ENCODE results near the gene GGA1. TPM values are rescaled to one million over a fixed set of nuclear protein-coding genes. Genes with fewer than 3 reads are reported as not detected.

Gene GGA1
- total RNA-seq, 4 donors from 2014 or later, result 30.3 to 44.7 (median 40.9) TPM

DNA sequence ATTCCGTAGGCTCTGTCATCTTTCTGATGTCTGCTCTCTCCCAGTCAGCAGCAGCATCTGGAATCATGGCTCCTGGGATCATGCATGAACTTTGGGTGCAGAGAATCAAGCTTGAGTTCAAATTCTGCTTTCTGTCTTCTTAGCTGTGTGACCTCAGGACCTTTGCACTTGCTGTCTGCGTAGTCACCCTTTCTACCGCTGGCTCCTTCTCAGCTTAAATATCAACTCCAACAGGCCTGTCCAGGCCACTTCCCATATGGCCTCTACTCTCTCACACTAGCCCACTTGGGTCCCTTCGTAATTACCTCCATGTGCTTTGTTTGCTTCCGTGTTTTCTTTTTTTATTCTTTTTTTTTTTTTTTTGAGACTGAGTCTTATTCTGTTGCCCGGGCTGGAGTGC, 4.6 kb upstream of the GGA1 start:
- Histone ChIP-seq H3K9me3 (no peaks in the 10 kb centered on the region), H3K4me3 (no peak overlapping the region), H3K4me1 (peaks cover 3 to 19% (median 15%) of the 10 kb centered on the region in 4 donors), H3K36me3 (no peaks in the 10 kb centered on the region), H3K27ac (replicated peaks in 1 of 4) (no peak overlapping the region), H3K27me3 (peaks cover 0 to 35% (median 0%) of the 10 kb centered on the region in 4 donors)
- WGBS, result 86% methylated on average over 6 of the region's 6 CpGs
- TF ChIP-seq POLR2A (IDR thresholded peaks at IDR 0.05; ENCODE audit: low read depth) (no peak), EP300 (IDR thresholded peaks at IDR 0.05) (no peak), POLR2AphosphoS5 (IDR thresholded peaks at IDR 0.05) (no peak)
- TF ChIP-seq, protein P1, sequence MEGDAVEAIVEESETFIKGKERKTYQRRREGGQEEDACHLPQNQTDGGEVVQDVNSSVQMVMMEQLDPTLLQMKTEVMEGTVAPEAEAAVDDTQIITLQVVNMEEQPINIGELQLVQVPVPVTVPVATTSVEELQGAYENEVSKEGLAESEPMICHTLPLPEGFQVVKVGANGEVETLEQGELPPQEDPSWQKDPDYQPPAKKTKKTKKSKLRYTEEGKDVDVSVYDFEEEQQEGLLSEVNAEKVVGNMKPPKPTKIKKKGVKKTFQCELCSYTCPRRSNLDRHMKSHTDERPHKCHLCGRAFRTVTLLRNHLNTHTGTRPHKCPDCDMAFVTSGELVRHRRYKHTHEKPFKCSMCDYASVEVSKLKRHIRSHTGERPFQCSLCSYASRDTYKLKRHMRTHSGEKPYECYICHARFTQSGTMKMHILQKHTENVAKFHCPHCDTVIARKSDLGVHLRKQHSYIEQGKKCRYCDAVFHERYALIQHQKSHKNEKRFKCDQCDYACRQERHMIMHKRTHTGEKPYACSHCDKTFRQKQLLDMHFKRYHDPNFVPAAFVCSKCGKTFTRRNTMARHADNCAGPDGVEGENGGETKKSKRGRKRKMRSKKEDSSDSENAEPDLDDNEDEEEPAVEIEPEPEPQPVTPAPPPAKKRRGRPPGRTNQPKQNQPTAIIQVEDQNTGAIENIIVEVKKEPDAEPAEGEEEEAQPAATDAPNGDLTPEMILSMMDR (IDR thresholded peaks at IDR 0.05), result no peak
- intact Hi-C loops (cut with DNase I), result no loop called here
- no peak for DNase-seq (ENCODE audit: extremely low spot score)

DNA sequence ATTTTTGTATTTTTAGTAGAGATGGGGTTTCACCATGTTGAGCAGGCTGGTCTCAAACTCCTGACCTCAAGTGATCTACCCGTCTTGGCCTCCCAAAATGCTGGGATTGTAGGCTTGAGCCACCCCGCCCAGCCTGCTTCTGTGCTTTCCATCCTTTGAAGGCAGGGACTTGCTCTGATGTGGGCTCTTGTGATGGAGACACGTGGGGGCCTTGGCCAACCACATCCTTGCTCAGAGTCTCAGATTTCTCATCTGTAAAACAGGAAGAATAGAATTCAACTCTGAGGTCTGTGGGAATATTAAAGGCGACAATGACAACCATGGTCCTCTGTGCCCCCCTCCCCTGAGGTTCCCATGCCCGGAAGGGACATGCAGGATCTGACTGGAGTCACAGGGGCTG, 3.8 kb upstream of the GGA1 start:
- H3K4me1 ChIP-seq, result peaks cover 11 to 24% (median 22%) of the 10 kb centered on the region in 4 donors
- peaks cover 0 to 35% (median 0%) of the 10 kb centered on the region in 4 donors for H3K27me3 ChIP-seq
- DNase-seq (ENCODE audit: extremely low spot score), result no peak
- no peak overlapping the region for H3K27ac ChIP-seq (replicated peaks in 1 of 4)
- H3K4me3 ChIP-seq, result no peak overlapping the region
- no peaks in the 10 kb centered on the region for H3K9me3 ChIP-seq
- intact Hi-C loops (cut with DNase I), result no loop called here
- WGBS, result 53% methylated on average over 5 of the region's 5 CpGs
- no peaks in the 10 kb centered on the region for H3K36me3 ChIP-seq
- TF ChIP-seq POLR2AphosphoS5 (IDR thresholded peaks at IDR 0.05) (no peak), EP300 (IDR thresholded peaks at IDR 0.05) (no peak), POLR2A (IDR thresholded peaks at IDR 0.05; ENCODE audit: low read depth) (no peak)
- TF ChIP-seq, protein P1 (IDR thresholded peaks at IDR 0.05), result no peak

DNA sequence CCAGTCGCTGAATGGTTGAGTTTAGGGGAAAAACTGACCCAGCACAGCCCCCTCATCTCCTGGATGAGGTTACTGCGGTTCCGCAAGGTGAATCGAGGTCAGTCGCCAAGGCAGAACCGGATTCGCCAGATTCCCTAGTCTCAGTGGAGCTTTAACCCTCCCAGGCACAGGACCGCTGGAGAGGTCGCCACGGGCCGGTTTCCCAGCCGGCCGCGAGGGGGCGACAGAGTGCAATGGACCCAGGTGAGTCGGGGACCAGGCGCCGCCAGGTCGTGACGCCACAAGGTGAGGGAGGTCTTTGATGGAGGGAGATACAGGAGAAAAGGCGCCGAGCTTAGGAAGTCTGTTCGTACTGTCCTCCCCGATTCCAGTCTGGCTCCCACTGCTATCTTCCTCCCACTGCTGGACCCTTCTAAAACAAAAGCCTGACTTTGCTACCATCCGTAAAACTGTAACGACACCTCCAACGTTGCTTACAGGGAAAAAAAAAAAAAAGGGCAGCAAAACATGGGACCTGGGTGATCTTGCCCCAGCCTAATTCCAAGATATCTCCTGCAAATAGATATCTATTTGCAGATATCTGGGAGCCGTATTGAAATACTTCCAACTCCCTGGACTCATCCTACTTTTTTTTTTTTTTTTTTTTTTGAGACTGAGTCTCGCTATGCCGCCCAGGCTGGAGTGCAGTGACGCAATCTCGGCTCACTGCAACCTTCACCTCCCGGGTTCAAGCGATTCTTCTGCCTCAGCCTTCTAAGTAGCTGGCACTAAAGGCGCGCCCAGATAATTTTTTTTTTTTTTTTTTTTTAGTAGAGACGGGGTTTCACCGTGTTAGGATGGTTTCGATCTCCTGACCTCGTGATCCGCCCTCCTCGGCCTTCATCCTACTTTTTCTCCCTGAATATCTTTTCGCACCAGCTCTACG, 1.4 kb upstream of the GGA1 start:
- Histone ChIP-seq H3K4me3 (peak overlapping the region; percentile 91 to 99 (median 94)), H3K36me3 (no peaks in the 10 kb centered on the region), H3K27me3 (peaks cover 0 to 17% (median 0%) of the 10 kb centered on the region in 4 donors), H3K27ac (replicated peaks in 1 of 4) (peak overlapping the region; percentile 93 to 97 (median 95)), H3K4me1 (peaks cover 20 to 44% (median 41%) of the 10 kb centered on the region in 4 donors), H3K9me3 (no peaks in the 10 kb centered on the region)
- 7% methylated on average over 37 of the region's 44 CpGs for WGBS
- DNase-seq (ENCODE audit: extremely low spot score), result peak; percentile 94
- peak in 1 of 2 donors; percentile 52 for TF ChIP-seq POLR2AphosphoS5 (IDR thresholded peaks at IDR 0.05)
- TF ChIP-seq EP300 (IDR thresholded peaks at IDR 0.05), result no peak
- TF ChIP-seq, protein P1 (IDR thresholded peaks at IDR 0.05), result peak in 2 of 3 experiments; percentile 88 to 90
- no peak for TF ChIP-seq POLR2A (IDR thresholded peaks at IDR 0.05; ENCODE audit: low read depth)
- intact Hi-C loops (cut with DNase I), result no loop called here

DNA sequence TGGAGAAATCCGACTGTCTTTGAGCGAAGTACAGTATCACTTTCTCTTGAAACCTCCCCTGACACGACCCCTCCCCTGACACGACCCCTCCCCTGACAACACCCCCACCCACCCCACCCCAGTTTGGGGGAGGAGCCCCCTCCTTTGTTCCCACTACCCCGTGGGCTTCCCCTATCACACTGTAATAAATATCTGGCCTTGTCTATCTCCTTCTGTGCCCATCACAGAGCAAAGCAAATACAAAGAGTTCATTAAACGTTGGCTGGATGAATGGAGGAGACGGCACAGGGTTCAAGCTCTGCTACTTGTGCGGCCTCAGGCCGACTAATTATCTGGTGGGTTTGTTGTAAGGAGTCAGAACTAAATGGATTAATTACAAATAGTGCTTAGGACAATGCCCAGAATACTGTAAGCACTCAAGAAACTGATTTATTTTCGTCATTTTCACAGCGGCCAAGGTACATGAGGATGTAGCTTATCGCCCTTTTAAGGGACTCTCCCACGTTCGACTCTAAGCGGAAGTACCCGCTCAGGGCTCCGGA, 628 bp upstream of the GGA1 start:
- Histone ChIP-seq H3K27ac (replicated peaks in 1 of 4) (peak overlapping the region; percentile 93 to 97 (median 95)), H3K4me3 (peak overlapping the region; percentile 91 to 99 (median 94)), H3K4me1 (peaks cover 20 to 49% (median 44%) of the 10 kb centered on the region in 4 donors), H3K9me3 (no peaks in the 10 kb centered on the region), H3K27me3 (peaks cover 0 to 10% (median 0%) of the 10 kb centered on the region in 4 donors), H3K36me3 (peaks cover 0 to 2% (median 0%) of the 10 kb centered on the region in 4 donors)
- intact Hi-C loops (cut with DNase I), result no loop called here
- TF ChIP-seq POLR2A (IDR thresholded peaks at IDR 0.05; ENCODE audit: low read depth) (no peak), EP300 (IDR thresholded peaks at IDR 0.05) (no peak), POLR2AphosphoS5 (IDR thresholded peaks at IDR 0.05) (no peak)
- TF ChIP-seq, protein P1 (IDR thresholded peaks at IDR 0.05), result no peak
- DNase-seq (ENCODE audit: extremely low spot score), result no peak
- WGBS, result 4% methylated on average over 17 of the region's 17 CpGs
